Epithelial cell of esophagus (primary cell): Measurements from ENCODE around the gene C10orf105.
A peak's percentile ranks its signal among the peaks of the same experiment; 100 is the strongest.

Source experiments
- DNase-seq: peaks from one replicate; pipeline ENCODE4 v3.0.0; 2010; ENCODE audit warnings: low read depth
- H3K4me3 ChIP-seq: 2 replicates; pipeline ENCODE4 v1.5.1; 2011; ENCODE audit warnings: mild to moderate bottlenecking, low read length, control low read depth
- TF ChIP-seq, protein P1 (sequence below): IDR thresholded peaks from 2 replicates; pipeline ENCODE4 v1.5.1; 2011; ENCODE audit warnings: low read depth, mild to moderate bottlenecking, low read length, control low read depth, inconsistent platforms; ENCODE audit not compliant: insufficient read depth; ENCODE audit errors: missing control alignments

C10orf105 gene

DNA sequence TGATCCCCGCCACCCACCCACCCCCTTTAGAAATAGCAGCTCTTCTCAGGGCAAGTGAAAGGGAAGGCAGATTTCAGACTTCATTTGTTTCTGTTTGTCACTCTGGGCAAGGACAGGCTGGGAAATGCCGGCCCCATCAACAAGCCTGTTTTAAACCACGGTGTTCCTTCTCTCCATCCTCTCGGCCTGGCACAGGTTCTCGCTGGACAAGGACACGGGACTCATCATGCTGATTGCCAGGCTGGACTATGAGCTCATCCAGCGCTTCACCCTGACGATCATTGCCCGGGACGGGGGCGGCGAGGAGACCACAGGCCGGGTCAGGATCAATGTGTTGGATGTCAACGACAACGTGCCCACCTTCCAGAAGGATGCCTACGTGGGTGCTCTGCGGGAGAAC lies 42.3 kb downstream of the C10orf105 start:
- no peak overlapping the region for H3K4me3 ChIP-seq
- no peak for DNase-seq
- TF ChIP-seq, protein P1, sequence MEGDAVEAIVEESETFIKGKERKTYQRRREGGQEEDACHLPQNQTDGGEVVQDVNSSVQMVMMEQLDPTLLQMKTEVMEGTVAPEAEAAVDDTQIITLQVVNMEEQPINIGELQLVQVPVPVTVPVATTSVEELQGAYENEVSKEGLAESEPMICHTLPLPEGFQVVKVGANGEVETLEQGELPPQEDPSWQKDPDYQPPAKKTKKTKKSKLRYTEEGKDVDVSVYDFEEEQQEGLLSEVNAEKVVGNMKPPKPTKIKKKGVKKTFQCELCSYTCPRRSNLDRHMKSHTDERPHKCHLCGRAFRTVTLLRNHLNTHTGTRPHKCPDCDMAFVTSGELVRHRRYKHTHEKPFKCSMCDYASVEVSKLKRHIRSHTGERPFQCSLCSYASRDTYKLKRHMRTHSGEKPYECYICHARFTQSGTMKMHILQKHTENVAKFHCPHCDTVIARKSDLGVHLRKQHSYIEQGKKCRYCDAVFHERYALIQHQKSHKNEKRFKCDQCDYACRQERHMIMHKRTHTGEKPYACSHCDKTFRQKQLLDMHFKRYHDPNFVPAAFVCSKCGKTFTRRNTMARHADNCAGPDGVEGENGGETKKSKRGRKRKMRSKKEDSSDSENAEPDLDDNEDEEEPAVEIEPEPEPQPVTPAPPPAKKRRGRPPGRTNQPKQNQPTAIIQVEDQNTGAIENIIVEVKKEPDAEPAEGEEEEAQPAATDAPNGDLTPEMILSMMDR = no peak

- TF ChIP-seq, protein P1 = no peak
- DNase-seq = peak; percentile 53
- H3K4me3 ChIP-seq = no peak overlapping the region
These were observed 44.1 kb downstream of the C10orf105 start for GRCh38 chr10:71675295-71675970.

GRCh38 chr10:71671994-71672946 lies 47.3 kb downstream of the C10orf105 start:
- no peak overlapping the region for H3K4me3 ChIP-seq
- DNase-seq = no peak
- TF ChIP-seq, protein P1 = no peak

- H3K4me3 ChIP-seq = no peak overlapping the region
- TF ChIP-seq, protein P1 = no peak
- no peak for DNase-seq
These were observed 52.2 kb downstream of the C10orf105 start for GRCh38 chr10:71667387-71667752.

GRCh38 chr10:71666639-71667386 lies 52.8 kb downstream of the C10orf105 start:
- TF ChIP-seq, protein P1 = no peak
- no peak for DNase-seq
- no peak overlapping the region for H3K4me3 ChIP-seq

DNA sequence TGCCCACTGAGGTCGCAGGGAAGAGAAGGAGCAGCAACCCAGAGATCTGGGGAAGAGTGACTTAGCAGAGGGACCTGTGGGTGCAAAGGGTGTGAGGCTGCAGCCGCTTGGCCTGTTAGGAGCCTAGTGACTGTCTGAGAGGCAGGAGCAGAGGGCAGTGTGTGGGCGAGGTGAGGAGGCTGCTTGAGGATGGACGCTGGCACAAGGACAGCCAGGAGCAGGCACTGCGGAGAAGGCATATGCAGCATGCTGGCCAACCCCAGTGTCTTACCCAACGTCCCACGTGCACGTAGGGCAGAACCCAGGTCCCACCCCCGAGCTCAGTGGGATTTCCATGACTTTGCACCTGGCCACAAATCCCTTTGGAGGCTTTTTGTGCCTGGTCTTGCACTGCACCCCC lies 54.1 kb downstream of the C10orf105 start:
- no peak overlapping the region for H3K4me3 ChIP-seq
- TF ChIP-seq, protein P1 = no peak
- DNase-seq = no peak
